ENCODE measurements around the gene GRM6. TPM values are rescaled to one million over a fixed set of nuclear protein-coding genes. Genes with fewer than 3 reads are reported as not detected.

GRM6 gene
- not detected for total RNA-seq

DNA sequence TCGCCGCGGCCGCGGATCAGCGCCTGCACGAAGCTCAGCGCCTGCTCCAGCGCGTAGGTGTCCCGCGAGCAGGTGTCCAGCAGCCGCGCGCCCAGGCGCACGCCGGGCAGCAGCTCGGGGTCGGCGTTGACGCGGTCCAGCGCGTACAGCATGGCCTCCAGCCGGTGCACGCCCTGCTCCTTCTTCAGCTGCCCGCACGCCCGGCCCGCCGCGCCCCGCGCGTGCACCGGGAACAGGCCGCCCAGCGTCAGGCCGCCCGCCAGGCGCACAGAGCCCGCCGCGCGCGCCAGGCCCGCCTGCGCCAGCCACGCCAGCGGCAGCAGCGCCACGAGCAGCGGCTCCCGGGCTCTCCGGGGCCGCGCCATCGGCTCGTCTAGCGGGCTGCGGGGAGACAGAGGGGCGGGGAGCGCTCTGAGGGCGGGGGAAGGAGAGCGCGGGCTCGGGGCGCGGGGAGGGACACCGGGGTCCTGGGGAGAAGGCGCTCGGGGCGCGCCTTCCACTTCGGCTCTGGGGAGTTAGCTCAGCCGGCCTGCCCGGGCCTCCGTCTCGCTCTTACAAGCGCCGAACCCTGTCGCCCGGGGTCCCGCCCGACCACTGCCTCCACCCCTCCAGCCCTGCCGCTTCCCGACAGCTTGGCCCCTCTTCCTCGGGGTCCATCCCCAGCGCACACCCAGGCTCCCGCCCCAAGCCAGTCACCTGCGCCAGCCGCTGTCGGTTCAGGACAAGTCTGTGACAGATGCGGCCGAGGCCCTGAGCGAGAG is at the start of gene GRM6:
TSS of gene GRM6 (minus strand) at position 741 of the 761 bp plus-strand sequence. CDS start at position 365, 376 bp downstream.
- Histone ChIP-seq H3K4me1 (no peaks in the 10 kb centered on the region), H3K27ac (no peak within 1 kb of the TSS), H3K36me3 (no peaks in the 10 kb centered on the region), H3K27me3 (no peaks in the 10 kb centered on the region), H3K4me3 (peak within 1 kb of the TSS in 1 of 2 donors; percentile 6), H3K9me3 (peaks cover 0 to 8% of the 10 kb centered on the region in 2 donors)
- no peak for DNase-seq (ENCODE audit: low spot score)
- TF ChIP-seq, protein P1, sequence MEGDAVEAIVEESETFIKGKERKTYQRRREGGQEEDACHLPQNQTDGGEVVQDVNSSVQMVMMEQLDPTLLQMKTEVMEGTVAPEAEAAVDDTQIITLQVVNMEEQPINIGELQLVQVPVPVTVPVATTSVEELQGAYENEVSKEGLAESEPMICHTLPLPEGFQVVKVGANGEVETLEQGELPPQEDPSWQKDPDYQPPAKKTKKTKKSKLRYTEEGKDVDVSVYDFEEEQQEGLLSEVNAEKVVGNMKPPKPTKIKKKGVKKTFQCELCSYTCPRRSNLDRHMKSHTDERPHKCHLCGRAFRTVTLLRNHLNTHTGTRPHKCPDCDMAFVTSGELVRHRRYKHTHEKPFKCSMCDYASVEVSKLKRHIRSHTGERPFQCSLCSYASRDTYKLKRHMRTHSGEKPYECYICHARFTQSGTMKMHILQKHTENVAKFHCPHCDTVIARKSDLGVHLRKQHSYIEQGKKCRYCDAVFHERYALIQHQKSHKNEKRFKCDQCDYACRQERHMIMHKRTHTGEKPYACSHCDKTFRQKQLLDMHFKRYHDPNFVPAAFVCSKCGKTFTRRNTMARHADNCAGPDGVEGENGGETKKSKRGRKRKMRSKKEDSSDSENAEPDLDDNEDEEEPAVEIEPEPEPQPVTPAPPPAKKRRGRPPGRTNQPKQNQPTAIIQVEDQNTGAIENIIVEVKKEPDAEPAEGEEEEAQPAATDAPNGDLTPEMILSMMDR (IDR thresholded peaks at IDR 0.05) = no peak

DNA sequence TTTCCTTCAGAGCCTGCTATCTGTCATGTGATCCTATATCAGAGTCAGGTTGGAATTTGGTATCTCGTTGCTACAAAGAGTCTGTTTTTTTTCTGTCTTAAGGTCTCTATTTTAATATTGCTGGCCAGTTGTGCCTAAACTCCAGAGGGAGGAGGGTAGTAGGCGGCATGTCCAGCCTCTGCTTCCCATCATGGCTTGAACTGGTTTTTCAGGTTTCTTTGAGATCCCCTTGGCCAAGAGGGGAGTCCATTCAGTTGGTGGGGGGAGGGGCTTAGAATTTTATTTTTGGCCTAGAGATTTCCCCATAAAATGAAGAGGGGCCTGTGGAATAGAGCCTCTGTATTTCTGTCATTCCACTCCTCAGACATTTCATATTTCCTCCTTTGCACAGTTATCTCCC is 49.6 kb upstream of the GRM6 start:
- Histone ChIP-seq H3K9me3 (no peaks in the 10 kb centered on the region), H3K36me3 (no peaks in the 10 kb centered on the region), H3K27ac (no peak overlapping the region), H3K4me3 (no peak overlapping the region), H3K4me1 (no peaks in the 10 kb centered on the region), H3K27me3 (no peaks in the 10 kb centered on the region)
- TF ChIP-seq, protein P1 (IDR thresholded peaks at IDR 0.05) = no peak
- no peak for DNase-seq (ENCODE audit: low spot score)

DNA sequence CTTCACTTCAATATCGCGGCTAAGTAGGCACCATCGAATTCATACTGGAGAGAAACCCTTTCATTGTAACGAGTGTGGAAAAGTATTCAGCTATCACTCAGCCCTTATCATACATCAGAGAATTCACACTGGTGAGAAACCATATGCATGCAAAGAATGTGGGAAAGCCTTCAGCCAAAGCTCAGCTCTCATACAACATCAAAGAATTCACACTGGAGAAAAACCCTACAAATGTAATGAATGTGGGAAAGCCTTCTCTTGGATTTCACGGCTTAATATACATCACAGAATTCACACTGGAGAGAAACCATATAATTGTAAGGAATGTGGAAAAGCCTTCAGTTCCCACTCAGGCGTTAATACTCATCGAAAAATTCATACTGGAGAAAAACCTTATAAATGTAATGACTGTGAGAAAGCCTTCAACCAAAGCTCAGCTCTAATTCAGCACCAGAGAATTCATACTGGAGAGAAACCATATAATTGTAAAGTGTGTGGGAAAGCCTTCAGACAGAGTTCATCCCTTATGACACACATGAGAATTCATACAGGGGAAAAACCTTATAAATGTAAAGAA is 38.0 kb upstream of the GRM6 start:
- no peaks in the 10 kb centered on the region for H3K4me1 ChIP-seq
- H3K27me3 ChIP-seq = no peaks in the 10 kb centered on the region
- peaks cover 47 to 98% of the 10 kb centered on the region in 2 donors for H3K9me3 ChIP-seq
- peaks cover 53% of the 10 kb centered on the region for H3K36me3 ChIP-seq
- no peak for DNase-seq (ENCODE audit: low spot score)
- H3K27ac ChIP-seq = no peak overlapping the region
- TF ChIP-seq, protein P1 (IDR thresholded peaks at IDR 0.05) = no peak
- no peak overlapping the region for H3K4me3 ChIP-seq

DNA sequence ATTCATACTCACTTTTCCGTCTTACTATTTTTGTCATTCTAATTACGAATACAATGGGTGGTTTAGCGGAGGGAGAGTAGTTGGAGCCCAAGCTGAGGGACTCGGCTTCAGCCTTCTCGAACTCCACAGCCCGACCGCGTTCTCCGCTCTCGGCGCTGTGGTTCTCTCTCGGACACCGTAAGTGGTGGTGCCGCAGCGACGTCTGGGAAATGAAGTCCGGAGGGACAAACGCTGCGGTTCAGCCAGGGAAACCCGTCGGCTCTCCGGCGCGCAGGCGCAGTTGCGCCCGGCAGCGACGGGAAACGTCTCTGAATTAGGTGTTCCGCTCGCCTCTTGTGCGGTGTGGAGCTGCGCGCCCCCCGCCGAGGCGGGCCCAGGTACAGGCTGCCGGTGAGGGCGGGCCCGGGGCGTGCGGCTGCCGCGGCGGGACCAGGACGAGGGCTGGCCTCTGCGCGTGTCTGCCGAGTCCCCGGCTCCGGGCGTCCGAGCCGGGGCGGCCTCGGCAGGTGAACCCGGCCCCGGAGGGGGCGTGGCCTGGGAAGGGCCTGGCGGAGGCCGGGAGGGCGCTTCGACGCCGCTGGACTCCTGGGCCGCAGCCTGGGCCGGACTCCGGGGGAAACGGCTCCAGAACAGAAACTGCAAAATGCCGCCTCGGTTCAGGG is 28.5 kb upstream of the GRM6 start, which contains the start of gene ZNF879:
TSS of gene ZNF879 (plus strand) at position 277 of the 662 bp plus-strand sequence. CDS start 1,201 bp downstream, outside the sequence.
- Histone ChIP-seq H3K4me1 (peaks cover 0 to 9% of the 10 kb centered on the region in 2 donors), H3K27ac (peak within 1 kb of the TSS; percentile 88 to 93), H3K36me3 (peaks cover 28% of the 10 kb centered on the region), H3K27me3 (no peaks in the 10 kb centered on the region), H3K9me3 (peaks cover 0 to 26% of the 10 kb centered on the region in 2 donors), H3K4me3 (peak within 1 kb of the TSS; percentile 80 to 84)
- peak; percentile 93 for DNase-seq (ENCODE audit: low spot score)
- TF ChIP-seq, protein P1 (IDR thresholded peaks at IDR 0.05) = peak in 1 of 2 donors; percentile 16

DNA sequence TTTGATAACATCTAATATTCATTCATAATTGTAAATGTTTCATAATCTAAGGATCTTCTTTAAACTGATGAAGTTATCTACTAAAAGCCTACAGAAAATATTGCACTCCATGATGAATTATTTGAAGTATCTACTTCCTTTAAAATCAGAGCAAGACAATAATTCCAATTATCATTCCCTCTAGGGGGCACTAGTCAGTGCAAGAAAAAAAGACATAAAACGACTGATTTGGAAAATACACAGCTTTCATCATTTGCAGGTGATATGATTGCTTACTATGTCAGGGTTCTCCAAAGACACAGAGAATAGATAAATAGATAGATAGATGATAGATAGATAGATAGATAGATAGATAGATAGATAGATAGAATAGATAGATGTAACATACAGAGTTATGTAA is 13.5 kb upstream of the GRM6 start:
- Histone ChIP-seq H3K27me3 (no peaks in the 10 kb centered on the region), H3K4me3 (no peak overlapping the region), H3K9me3 (peaks cover 0 to 43% of the 10 kb centered on the region in 2 donors), H3K4me1 (no peaks in the 10 kb centered on the region), H3K36me3 (no peaks in the 10 kb centered on the region), H3K27ac (no peak overlapping the region)
- TF ChIP-seq, protein P1 (IDR thresholded peaks at IDR 0.05) = no peak
- no peak for DNase-seq (ENCODE audit: low spot score)
